GM23248 (cell line): ENCODE data around the gene JMJD4.

Experiments
- EZH2 ChIP-seq: fragments of 200-600 bp; sonication (generic); IDR thresholded peaks from 2 replicates; pipeline ENCODE4 v1.6.1; 2018; ENCODE audit warnings: antibody characterized with exemption, mild to moderate bottlenecking; ENCODE audit not compliant: insufficient read depth, poor library complexity, severe bottlenecking
- EZH2phosphoT487 ChIP-seq: fragments of 200-600 bp; sonication (generic); IDR thresholded peaks from 2 replicates; pipeline ENCODE4 v1.6.1; 2018; ENCODE audit warnings: antibody characterized with exemption, moderate library complexity, mild to moderate bottlenecking, low read depth; ENCODE audit not compliant: insufficient read depth

DNA sequence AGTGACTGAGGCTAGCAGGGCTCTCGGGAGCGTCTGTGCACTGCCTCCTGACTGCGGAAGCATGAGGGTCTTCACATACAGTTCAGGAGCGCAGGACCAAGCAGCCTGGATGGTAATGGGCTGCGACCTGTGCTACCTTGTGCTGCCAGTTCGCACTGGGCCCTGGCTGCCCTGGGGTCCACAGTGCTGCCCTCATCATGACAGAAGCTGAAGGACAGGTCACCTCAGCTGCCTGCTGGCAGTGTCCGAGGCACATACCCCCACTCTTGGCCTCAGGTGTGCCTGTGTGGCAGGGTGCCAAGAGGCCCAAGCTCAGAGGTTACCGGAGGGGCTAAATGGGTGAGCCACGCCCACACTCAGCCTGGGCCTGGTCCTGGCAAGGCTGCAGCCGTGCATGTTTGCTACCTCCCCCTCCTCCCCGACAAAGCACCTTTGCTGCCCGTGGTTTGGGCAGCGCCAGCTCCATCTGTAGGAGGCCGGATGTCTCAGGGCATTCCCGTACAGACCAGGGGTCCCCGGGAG is 4.4 kb downstream of the JMJD4 start:
- TF ChIP-seq EZH2phosphoT487 (no peak), EZH2 (no peak)
